H1 (cell line): Measurements from ENCODE around the gene RALGAPA1. TPM values are rescaled to one million over a fixed set of nuclear protein-coding genes. Genes with fewer than 3 reads are reported as not detected.

Source experiments
- CTCF ChIA-PET: fragments of 300-600 bp; sonication (Branson Sonifier 250); formaldehyde crosslinking; loops from one replicate; lab custom pipeline; 2021; ENCODE audit not compliant: partially characterized antibody; lab: Charles Lee
- POLR2A ChIA-PET: fragments of 300-600 bp; sonication (Branson Sonifier 250); formaldehyde crosslinking; loops from one replicate; lab custom pipeline; 2021; ENCODE audit warnings: inconsistent platforms; ENCODE audit not compliant: partially characterized antibody; lab: Charles Lee
- DNase-seq, 2 experiments: peaks; one replicate each; pipeline versions ENCODE4 v3.0.0 to v3.0.0-alpha.2; 2010 to 2022; ENCODE audit warnings: low spot score in 2 of 2, low read depth in 1 of 2, mixed read lengths in 1 of 2
- FAIRE-seq: peaks from 2 replicates; lab custom pipeline; 2011; peaks lifted over from hg19 to GRCh38; lab: Jason Lieb, UNC
- H2AFZ ChIP-seq: 2 replicates; pipeline ENCODE4 v1.8.1; 2012; ENCODE audit warnings: low read length, inconsistent platforms
- H2AK5ac ChIP-seq: 2 replicates; pipeline ENCODE4 v1.6.1; 2013; ENCODE audit warnings: low read depth, low read length
- H2BK120ac ChIP-seq: replicated peaks from 2 replicates; pipeline ENCODE3; 2013; ENCODE audit warnings: low read depth, low read length, inconsistent platforms
- H2BK12ac ChIP-seq: 2 replicates; pipeline ENCODE4 v1.6.1; 2013; ENCODE audit warnings: low read depth, low read length
- H2BK15ac ChIP-seq: 2 replicates; pipeline ENCODE4 v1.6.1; 2013; ENCODE audit warnings: low read length
- H2BK20ac ChIP-seq: 2 replicates; pipeline ENCODE4 v1.6.1; 2013; ENCODE audit warnings: low read length
- H2BK5ac ChIP-seq: 2 replicates; pipeline ENCODE4 v1.6.1; 2013; ENCODE audit warnings: low read depth, low read length
- H3K14ac ChIP-seq: 2 replicates; pipeline ENCODE4 v1.6.1; 2013; ENCODE audit warnings: inconsistent platforms; ENCODE audit not compliant: insufficient read length
- H3K18ac ChIP-seq: 2 replicates; pipeline ENCODE4 v1.6.1; 2013; ENCODE audit warnings: low read length; ENCODE audit errors: extremely low read depth
- H3K23ac ChIP-seq: 2 replicates; pipeline ENCODE4 v1.6.1; 2013; ENCODE audit warnings: inconsistent platforms; ENCODE audit not compliant: insufficient read length
- H3K23me2 ChIP-seq: 2 replicates; pipeline ENCODE4 v1.6.1; 2013; ENCODE audit warnings: low read depth, low read length
- H3K27ac ChIP-seq: 2 replicates; pipeline ENCODE4 v1.6.1; 2011; ENCODE audit warnings: low read depth, low read length, inconsistent platforms
- H3K27me3 ChIP-seq, 4 experiments: replicated peaks in 1 of 4; 1 replicate in 1 of 4; 2 replicates in 3 of 4; pipeline versions ENCODE4 v1.6.1 to v1.8.1; 2011 to 2013; ENCODE audit warnings: low read length in 3 of 4, mild to moderate bottlenecking in 3 of 4, inconsistent platforms in 2 of 4, mixed read lengths in 2 of 4, moderate library complexity in 1 of 4; ENCODE audit not compliant: control insufficient read depth in 3 of 4, insufficient read depth in 3 of 4; ENCODE audit errors: extremely low read depth in 1 of 4
- H3K36me3 ChIP-seq, 4 experiments: 2 replicates each; pipeline versions ENCODE4 v1.6.1 to v1.8.1; 2011 to 2013; ENCODE audit warnings: mild to moderate bottlenecking in 4 of 4, low read length in 3 of 4, moderate library complexity in 2 of 4, control low read depth in 1 of 4, inconsistent platforms in 1 of 4; ENCODE audit not compliant: insufficient read depth in 4 of 4, control insufficient read depth in 2 of 4
- H3K4ac ChIP-seq: replicated peaks from 2 replicates; pipeline ENCODE3; 2013; ENCODE audit warnings: low read length, low read depth, mixed read lengths, inconsistent platforms; ENCODE audit not compliant: insufficient read length
- H3K4me1 ChIP-seq, 4 experiments: replicated peaks in 1 of 4; 1 replicate in 1 of 4; 2 replicates in 3 of 4; pipeline versions ENCODE4 v1.6.1 to v1.8.1; 2011 to 2013; ENCODE audit warnings: low read length in 3 of 4, inconsistent platforms in 2 of 4, mixed read lengths in 1 of 4; ENCODE audit not compliant: insufficient read depth in 4 of 4, control insufficient read depth in 3 of 4
- H3K4me2 ChIP-seq, 2 experiments: 2 replicates each; pipeline versions ENCODE4 v1.6.1 to v1.8.1; 2011 to 2013; ENCODE audit warnings: low read depth in 2 of 2, low read length in 2 of 2, control low read depth in 1 of 2, inconsistent platforms in 1 of 2, mild to moderate bottlenecking in 1 of 2; ENCODE audit not compliant: insufficient read depth in 1 of 2
- H3K4me3 ChIP-seq, 4 experiments: fragments of 200-600, 300-600 bp in 1 of 4; sonication (generic), shearing (Covaris generic), sonication (Bioruptor Twin) in 1 of 4; 2 replicates each; pipeline versions ENCODE4 v1.5.1 to v1.8.1; 2011 to 2016; ENCODE audit warnings: low read length in 4 of 4, low read depth in 3 of 4, control low read depth in 2 of 4, inconsistent platforms in 2 of 4, mild to moderate bottlenecking in 2 of 4, mixed read lengths in 1 of 4, moderate library complexity in 1 of 4; ENCODE audit not compliant: insufficient read depth in 2 of 4; ENCODE audit errors: extremely low read depth in 1 of 4
- H3K56ac ChIP-seq: replicated peaks from 2 replicates; pipeline ENCODE3; 2013; ENCODE audit warnings: low read depth, mild to moderate bottlenecking, mixed read lengths, low read length, inconsistent platforms; ENCODE audit not compliant: insufficient read length
- H3K79me1 ChIP-seq: 2 replicates; pipeline ENCODE4 v1.6.1; 2013; ENCODE audit warnings: low read depth, low read length, control low read depth
- H3K79me2 ChIP-seq, 2 experiments: 2 replicates each; pipeline versions ENCODE4 v1.6.1 to v1.8.1; 2012 to 2013; ENCODE audit warnings: low read length in 2 of 2, mild to moderate bottlenecking in 2 of 2, inconsistent platforms in 1 of 2; ENCODE audit not compliant: insufficient read depth in 2 of 2, control insufficient read depth in 1 of 2
- H3K9ac ChIP-seq, 4 experiments: replicated peaks in 1 of 4; 1 replicate in 1 of 4; 2 replicates in 3 of 4; pipeline versions ENCODE4 v1.6.1 to v1.8.1; 2011 to 2013; ENCODE audit warnings: low read depth in 3 of 4, low read length in 3 of 4, control low read depth in 2 of 4, mild to moderate bottlenecking in 2 of 4, moderate library complexity in 2 of 4, inconsistent platforms in 1 of 4; ENCODE audit errors: extremely low read depth in 1 of 4
- H3K9me3 ChIP-seq, 2 experiments: 2 replicates each; pipeline versions ENCODE4 v1.6.1 to v1.8.1; 2012 to 2013; ENCODE audit warnings: mild to moderate bottlenecking in 2 of 2, moderate library complexity in 2 of 2, control low read depth in 1 of 2, inconsistent platforms in 1 of 2, low read depth in 1 of 2, low read length in 1 of 2, mixed read lengths in 1 of 2; ENCODE audit not compliant: insufficient read depth in 2 of 2
- H4K20me1 ChIP-seq, 2 experiments: replicated peaks in 1 of 2; 2 replicates each; pipeline versions ENCODE3 to v1.8.1; 2011 to 2013; ENCODE audit warnings: inconsistent platforms in 2 of 2, low read length in 2 of 2, mild to moderate bottlenecking in 1 of 2; ENCODE audit not compliant: insufficient read depth in 2 of 2, control insufficient read depth in 1 of 2
- H4K5ac ChIP-seq: 2 replicates; pipeline ENCODE4 v1.6.1; 2013; ENCODE audit warnings: low read length, low read depth, mixed read lengths, inconsistent platforms; ENCODE audit not compliant: insufficient read length
- H4K8ac ChIP-seq: 2 replicates; pipeline ENCODE4 v1.8.0; 2013; ENCODE audit warnings: mild to moderate bottlenecking, moderate library complexity, low read length, inconsistent platforms; ENCODE audit not compliant: insufficient read depth; ENCODE audit errors: extremely low read depth
- H4K91ac ChIP-seq: replicated peaks from 2 replicates; pipeline ENCODE3; 2013; ENCODE audit warnings: low read length, mixed read lengths, inconsistent platforms; ENCODE audit not compliant: insufficient read length
- ASH2L ChIP-seq: fragments of 200-600, 300-600 bp; sonication (generic); IDR thresholded peaks from one replicate; pipeline ENCODE4 v1.7.1; 2017; ENCODE audit warnings: low read length
- CTBP2 ChIP-seq: IDR thresholded peaks from 2 replicates; pipeline ENCODE4 v1.7.0; 2011; ENCODE audit warnings: borderline replicate concordance, mild to moderate bottlenecking, moderate library complexity, mixed read lengths, low read length; ENCODE audit not compliant: insufficient read depth, insufficient read length
- EGR1 ChIP-seq: IDR thresholded peaks from 2 replicates; pipeline ENCODE4 v1.6.1; 2011; ENCODE audit warnings: low read depth, low read length, borderline replicate concordance
- HDAC6 ChIP-seq: IDR thresholded peaks from one replicate; pipeline ENCODE4 v1.7.1; 2012; ENCODE audit warnings: low read depth, mild to moderate bottlenecking, inconsistent platforms, low read length, moderate library complexity
- KDM1A ChIP-seq: fragments of 200-600, 300-600 bp; sonication (generic); IDR thresholded peaks from 2 replicates; pipeline ENCODE4 v1.7.1; 2016; ENCODE audit warnings: mild to moderate bottlenecking, low read length, borderline replicate concordance
- KDM4A ChIP-seq: IDR thresholded peaks from one replicate; pipeline ENCODE4 v1.7.1; 2012; ENCODE audit warnings: low read depth, mild to moderate bottlenecking, moderate library complexity, low read length, inconsistent platforms; ENCODE audit not compliant: severe bottlenecking
- NANOG ChIP-seq: IDR thresholded peaks from 2 replicates; pipeline ENCODE4 v1.6.1; 2011; ENCODE audit warnings: low read length, low read depth, mild to moderate bottlenecking, inconsistent platforms; ENCODE audit not compliant: insufficient read depth, poor library complexity, severe bottlenecking
- POU5F1 ChIP-seq: IDR thresholded peaks from 2 replicates; pipeline ENCODE4 v1.6.1; 2011; ENCODE audit warnings: low read depth, mild to moderate bottlenecking, low read length, moderate library complexity
- RAD21 ChIP-seq, 2 experiments: IDR thresholded peaks in 1 of 2; conservative IDR thresholded peaks in 1 of 2; 2 replicates each; pipeline ENCODE4 v1.6.1; 2011; ENCODE audit warnings: low read depth in 2 of 2, low read length in 2 of 2, improper control_type of control experiment in 1 of 2, inconsistent platforms in 1 of 2, mild to moderate bottlenecking in 1 of 2, moderate library complexity in 1 of 2
- RFX5 ChIP-seq: IDR thresholded peaks from 2 replicates; pipeline ENCODE4 v1.6.1; 2011; ENCODE audit warnings: low read depth, low read length, improper control_type of control experiment, borderline replicate concordance
- SIRT6 ChIP-seq: IDR thresholded peaks from one replicate; pipeline ENCODE4 v1.7.1; 2012; ENCODE audit warnings: low read length, inconsistent platforms
- SP1 ChIP-seq: IDR thresholded peaks from 2 replicates; pipeline ENCODE4 v1.6.1; 2011; ENCODE audit warnings: low read depth, low read length
- WGBS, 2 experiments: shearing (Covaris generic) in 1 of 2; methylation state at CpG; one replicate each; pipeline versions ENCODE4 v1.1.6 to v1.1.7; 2013 to 2015; ENCODE audit warnings: low lambda C conversion rate in 2 of 2, mixed read lengths in 2 of 2, inconsistent platforms in 1 of 2, low coverage in 1 of 2, missing lambda C conversion rate in 1 of 2; ENCODE audit not compliant: insufficient replicate concordance in 2 of 2, insufficient coverage in 1 of 2, insufficient read length in 1 of 2; ENCODE audit errors: extremely low coverage in 1 of 2, missing lambda C conversion rate in 1 of 2; 5-methylcytosine and 5-hydroxymethylcytosine counted together
- polyA plus RNA-seq, 7 experiments: library from polyadenylated mRNA; depleted of rRNA in 3 of 7; stranded (reverse) in 5 of 7; unstranded in 2 of 7; fragments of >200 nt in 5 of 7; fragments of 200-250 nt in 2 of 7; gene quantifications; 1 replicate in 5 of 7; 2 replicates in 1 of 7; 4 replicates in 1 of 7; pipeline versions ENCODE4 v1.2.1 to v1.2.3, GENCODE V29; 2011 to 2013; ENCODE audit warnings: missing spikeins in 2 of 7, mixed read lengths in 2 of 7
- total RNA-seq: library from RNA; stranded (reverse); fragmentation: NEBNext Ultra II Directional; extraction: Animal tissue kit (Norgen Biotek cat#: 25700); gene quantifications from 2 replicates; pipeline ENCODE4 v1.2.1, GENCODE V29; 2021
- TF ChIP-seq, protein P1 (sequence below): IDR thresholded peaks from 2 replicates; pipeline ENCODE4 v1.6.1; 2012; ENCODE audit warnings: low read length, inconsistent platforms

The RALGAPA1 gene
- total and polyA plus RNA-seq, 2 of the 8 experiments (the other 6 are each of a cell fraction or from before 2014, with no cell fraction given) = 4.2 to 26.7 TPM

GRCh38 chr14:35752380-35752779 is 56.7 kb downstream of the RALGAPA1 start:
- Histone ChIP-seq H2BK120ac (no peak overlapping the region), H3K36me3 (peaks cover 0 to 8% (median 0%) of the 10 kb centered on the region in 4 experiments; a peak in 3 of 8 replicates), H3K4me2 (no peak overlapping the region), H2AFZ (no peak overlapping the region), H3K23ac (no peak overlapping the region), H3K4ac (no peak overlapping the region), H3K9me3 (no peaks in the 10 kb centered on the region), H4K91ac (no peak overlapping the region), H2BK20ac (no peak overlapping the region), H4K8ac (no peak overlapping the region), H3K18ac (no peak overlapping the region), H3K56ac (no peak overlapping the region), H3K27ac (no peak overlapping the region), H4K5ac (no peak overlapping the region), H3K23me2 (no peaks in the 10 kb centered on the region), H3K79me2 (no peaks in the 10 kb centered on the region), H2AK5ac (no peak overlapping the region), H3K27me3 (no peaks in the 10 kb centered on the region), H4K20me1 (no peaks in the 10 kb centered on the region), H3K4me1 (no peaks in the 10 kb centered on the region), H3K79me1 (no peaks in the 10 kb centered on the region), H2BK15ac (no peak overlapping the region), H2BK12ac (no peak overlapping the region), H2BK5ac (no peak overlapping the region), H3K9ac (no peak overlapping the region), H3K4me3 (no peak overlapping the region), H3K14ac (no peak overlapping the region)
- POLR2A ChIA-PET = no interaction called here
- FAIRE-seq (no peak), DNase-seq (no peak)
- CTCF ChIA-PET = no interaction called here
- WGBS, 2 experiments = 88% methylated on average over 3 of the region's 3 CpGs; no CpG with 5 or more reads in 1 of the 2 experiments
- TF ChIP-seq SP1 = no peak
- TF ChIP-seq CTBP2 = no peak
- TF ChIP-seq NANOG = no peak
- TF ChIP-seq EGR1 = no peak
- no peak for TF ChIP-seq RFX5
- no peak for TF ChIP-seq POU5F1
- no peak for TF ChIP-seq KDM1A
- no peak for TF ChIP-seq HDAC6
- TF ChIP-seq RAD21 (IDR thresholded peaks at IDR 0.05 in 1 of 2, conservative IDR thresholded peaks at IDR 0.05 in 1 of 2; ENCODE audit: low read depth in 2 of 2, low read length in 2 of 2) = no peak
- TF ChIP-seq ASH2L = no peak
- TF ChIP-seq, protein P1, sequence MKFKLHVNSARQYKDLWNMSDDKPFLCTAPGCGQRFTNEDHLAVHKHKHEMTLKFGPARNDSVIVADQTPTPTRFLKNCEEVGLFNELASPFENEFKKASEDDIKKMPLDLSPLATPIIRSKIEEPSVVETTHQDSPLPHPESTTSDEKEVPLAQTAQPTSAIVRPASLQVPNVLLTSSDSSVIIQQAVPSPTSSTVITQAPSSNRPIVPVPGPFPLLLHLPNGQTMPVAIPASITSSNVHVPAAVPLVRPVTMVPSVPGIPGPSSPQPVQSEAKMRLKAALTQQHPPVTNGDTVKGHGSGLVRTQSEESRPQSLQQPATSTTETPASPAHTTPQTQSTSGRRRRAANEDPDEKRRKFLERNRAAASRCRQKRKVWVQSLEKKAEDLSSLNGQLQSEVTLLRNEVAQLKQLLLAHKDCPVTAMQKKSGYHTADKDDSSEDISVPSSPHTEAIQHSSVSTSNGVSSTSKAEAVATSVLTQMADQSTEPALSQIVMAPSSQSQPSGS = no peak
- no peak for TF ChIP-seq SIRT6
- TF ChIP-seq KDM4A = no peak
